GM19099 (cell line): ENCODE measurements around the gene CCDC142.

ENCODE experiments used
- POLR2A ChIP-seq: IDR thresholded peaks from 3 replicates; pipeline ENCODE4 v1.6.1; 2011; ENCODE audit warnings: low read depth; ENCODE audit not compliant: insufficient read length; ENCODE audit errors: extremely low read depth

The CCDC142 gene

DNA sequence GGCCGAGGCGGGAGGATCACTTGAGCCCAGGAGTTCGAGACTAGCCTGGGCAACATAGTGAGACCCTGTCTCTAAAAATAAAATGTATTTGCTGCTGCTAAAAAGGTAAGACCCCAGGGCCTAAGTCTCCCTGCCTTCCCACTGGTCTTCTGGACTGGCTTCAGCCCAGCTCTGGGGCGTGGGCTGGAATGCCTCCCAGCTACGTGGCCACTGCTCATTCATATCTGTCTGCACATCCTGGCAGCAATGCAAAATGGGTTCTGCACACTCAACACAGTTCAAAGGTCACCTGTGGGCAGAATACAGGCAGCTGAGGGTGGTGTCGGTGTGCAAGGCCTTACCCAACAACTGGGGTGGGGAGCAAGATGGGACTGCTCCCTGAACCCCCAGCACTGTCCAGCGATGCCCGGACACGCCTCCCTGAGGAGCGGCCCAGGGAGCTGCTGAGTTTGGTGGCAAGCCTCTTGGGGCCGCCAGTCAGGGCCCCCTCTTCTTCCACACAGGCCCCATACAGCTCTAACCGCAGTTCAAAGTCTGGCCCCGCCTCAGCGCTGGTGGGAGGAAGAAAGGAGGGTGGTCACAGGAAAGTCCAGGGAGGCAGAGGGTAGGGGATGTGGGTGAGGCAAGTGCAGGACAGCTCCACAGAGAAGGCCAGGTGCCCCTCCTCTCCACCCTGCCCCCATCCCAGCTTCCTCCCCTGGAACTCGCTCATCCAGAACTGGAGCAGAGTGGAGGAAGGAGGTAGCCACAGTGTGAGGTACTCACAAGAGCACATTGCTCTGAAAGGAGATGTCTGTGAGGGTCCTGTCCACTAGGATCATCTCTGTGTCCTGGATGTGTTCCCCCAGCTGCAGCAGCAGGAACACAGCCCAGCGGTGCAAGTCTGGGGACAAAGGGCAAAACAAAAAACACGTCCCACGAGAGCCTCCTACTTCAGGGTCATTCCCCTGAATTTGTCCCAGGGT lies 53.0 kb downstream of the CCDC142 start:
- TF ChIP-seq POLR2A = no peak

DNA sequence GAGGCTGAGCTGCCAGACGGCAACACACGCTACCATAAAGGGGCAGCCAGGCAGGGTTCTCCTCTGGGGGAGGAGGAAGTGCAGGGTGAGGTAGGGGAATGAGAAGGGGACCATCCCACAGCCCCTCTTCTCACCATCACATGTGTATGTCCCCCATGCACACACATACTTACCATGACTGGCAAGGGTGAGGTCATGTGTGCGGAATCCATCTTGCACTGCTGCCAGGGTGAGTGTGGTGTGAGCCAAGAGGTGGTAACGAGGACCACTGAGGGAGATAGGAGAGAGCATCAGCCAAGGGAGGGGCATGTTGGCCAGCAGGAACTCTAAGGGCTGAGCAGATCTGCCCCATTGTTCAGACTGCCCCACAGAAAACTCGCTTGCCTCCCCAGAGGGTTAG lies 54.1 kb downstream of the CCDC142 start:
- TF ChIP-seq POLR2A = no peak

DNA sequence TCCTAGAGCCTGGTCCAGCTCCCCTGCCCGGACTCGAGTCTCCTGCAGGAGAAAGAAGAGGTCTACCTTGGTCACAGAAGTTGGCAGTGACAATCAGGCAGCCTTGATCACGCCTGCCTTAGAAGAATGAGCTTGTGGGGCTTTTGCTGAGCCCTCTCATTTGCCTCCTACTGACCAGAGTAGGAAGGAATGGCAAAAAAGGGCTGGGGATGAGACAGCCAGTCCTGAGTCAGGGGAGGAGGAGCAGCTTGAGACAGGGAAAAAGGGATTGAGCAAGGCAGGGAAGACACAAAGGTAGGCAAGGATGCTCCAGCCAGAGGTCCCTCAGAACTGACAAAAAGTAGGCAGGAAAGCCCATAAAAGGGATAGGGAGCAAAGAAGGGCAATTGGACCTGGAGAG lies 55.2 kb downstream of the CCDC142 start:
- no peak for TF ChIP-seq POLR2A

DNA sequence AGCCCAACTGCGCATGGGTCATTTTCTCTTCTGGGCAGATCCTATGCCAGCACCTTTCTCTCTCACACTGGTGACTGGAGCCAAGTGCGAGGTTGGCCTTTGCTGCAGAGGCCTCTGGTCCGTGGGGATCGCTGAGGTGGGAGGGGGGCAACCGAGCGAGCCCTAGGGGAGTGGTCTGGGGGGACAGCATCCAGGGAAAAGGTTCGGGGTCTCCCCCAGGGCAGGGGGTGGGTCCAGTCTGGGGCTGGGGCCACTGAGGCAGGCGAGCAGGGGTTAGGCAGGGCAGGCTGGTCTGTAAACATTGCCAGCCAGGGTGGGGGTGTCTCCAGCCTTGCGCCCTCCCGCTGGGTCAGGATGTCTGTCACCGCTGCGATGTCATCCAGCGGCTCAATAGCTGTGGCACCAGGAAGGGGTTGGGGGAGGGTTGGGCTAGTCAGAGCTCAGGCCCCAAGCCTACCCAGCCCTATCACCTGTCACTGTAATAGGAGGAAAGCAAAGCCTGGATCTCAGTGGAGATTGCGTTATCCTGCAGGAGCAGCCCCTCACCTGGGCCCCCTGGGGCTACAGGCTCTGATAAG lies 56.5 kb downstream of the CCDC142 start:
- no peak for TF ChIP-seq POLR2A

DNA sequence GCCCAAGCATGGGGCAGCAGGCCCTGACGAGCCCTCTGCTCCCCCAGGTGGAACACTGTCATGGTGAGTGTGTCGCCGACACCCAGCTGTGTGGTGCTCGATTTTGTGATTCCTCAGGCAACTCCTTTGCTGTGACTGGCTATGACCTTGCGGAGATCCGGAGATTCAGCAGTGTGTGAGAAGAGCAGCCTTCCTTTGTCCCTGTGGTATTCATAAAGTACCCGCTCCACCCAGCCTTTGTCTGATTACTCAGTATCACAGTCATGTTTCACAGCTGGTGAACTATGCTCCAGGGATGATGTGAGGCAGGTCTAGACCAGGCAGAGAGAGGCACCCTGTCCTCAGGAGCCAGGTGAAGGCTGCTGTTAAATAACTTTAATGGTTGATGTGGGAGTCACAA lies 57.3 kb downstream of the CCDC142 start:
- no peak for TF ChIP-seq POLR2A

DNA sequence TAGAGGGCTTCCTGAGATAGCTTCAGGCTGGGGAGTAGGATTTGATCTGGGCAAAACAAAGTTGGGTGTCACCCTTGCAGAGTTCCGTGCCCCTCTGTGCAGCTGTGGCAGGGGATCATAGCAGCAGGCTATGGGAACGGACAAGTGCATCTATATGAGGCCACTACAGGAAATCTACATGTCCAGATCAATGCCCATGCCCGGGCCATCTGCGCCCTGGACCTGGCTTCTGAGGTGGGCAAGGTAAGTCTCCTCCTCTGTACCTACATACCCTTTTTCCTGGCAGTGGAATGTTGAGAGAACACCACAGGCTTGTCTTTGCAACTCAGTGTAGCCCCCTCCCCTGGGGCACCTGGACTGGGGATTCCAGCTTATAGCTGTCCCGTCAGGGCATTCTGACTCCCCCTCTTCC lies 57.8 kb downstream of the CCDC142 start:
- no peak for TF ChIP-seq POLR2A

DNA sequence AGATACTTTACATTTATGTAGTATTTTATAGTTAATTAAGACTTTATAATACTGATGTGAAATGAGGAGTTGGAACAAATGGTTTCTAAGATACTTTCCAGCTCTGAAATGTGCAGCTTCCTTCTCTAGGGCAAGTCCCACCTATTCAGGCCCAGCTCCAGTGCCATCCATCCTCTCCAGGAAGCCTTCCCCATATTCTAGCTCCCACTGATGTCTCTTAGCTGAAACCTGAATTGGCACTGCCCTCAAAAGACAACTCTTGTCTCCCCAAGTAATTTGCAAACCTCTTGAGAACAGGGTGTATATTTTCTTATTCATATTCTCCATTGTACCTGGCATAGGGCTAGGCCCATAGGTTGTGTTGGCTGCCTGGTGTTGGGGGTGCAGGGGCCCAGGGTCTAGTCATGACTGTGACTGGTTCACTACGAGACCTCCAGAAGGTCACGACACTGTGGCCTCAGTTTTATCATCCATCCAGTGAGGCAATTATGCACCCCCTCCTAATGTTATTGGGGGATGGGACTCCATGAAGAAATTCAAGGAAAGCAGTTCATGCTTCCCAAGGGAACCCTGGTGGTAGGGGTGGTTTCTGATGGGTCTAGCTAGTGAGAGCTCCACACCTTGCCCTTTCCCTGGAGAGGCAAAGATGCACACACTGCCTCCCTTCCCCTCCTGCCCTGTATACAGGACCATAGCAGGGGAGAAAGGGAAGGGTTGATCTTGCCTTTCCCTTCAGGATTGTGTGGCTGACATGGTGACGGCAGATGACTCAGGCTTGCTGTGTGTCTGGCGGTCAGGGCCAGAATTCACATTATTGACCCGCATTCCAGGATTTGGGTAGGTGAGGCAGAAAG lies 58.4 kb downstream of the CCDC142 start:
- no peak for TF ChIP-seq POLR2A
